Endothelial cell of umbilical vein (primary cell): ENCODE measurements around the gene CHCHD5.

Experiments used
- CTCF ChIP-seq, 2 donors: IDR thresholded peaks; 1 replicate in 1 of 2; 2 replicates in 1 of 2; pipeline ENCODE4 v1.5.1; 2011; ENCODE audit warnings: low read length in 2 of 2, mild to moderate bottlenecking in 2 of 2, moderate library complexity in 2 of 2, control low read depth in 1 of 2, inconsistent platforms in 1 of 2, low read depth in 1 of 2; ENCODE audit not compliant: insufficient read depth in 1 of 2; ENCODE audit errors: extremely low read depth in 1 of 2
- POLR2A ChIP-seq: IDR thresholded peaks from 2 replicates; pipeline ENCODE4 v1.6.1; 2012; ENCODE audit warnings: low read depth, mild to moderate bottlenecking, control low read depth, low read length

GRCh38 chr2:112566104-112566503 is 18.3 kb upstream of the CHCHD5 start:
- TF ChIP-seq CTCF (IDR thresholded peaks at IDR 0.05; ENCODE audit: extremely low read depth in 1 of 2, insufficient read depth in 1 of 2, low read depth in 1 of 2, low read length in 2 of 2) (no peak), POLR2A (no peak)
